Nephron (organoid): ENCODE measurements around the gene CACTIN.

ENCODE experiments used
- H3K27ac Mint-ChIP-seq, 3 experiments: 2 replicates each; pipeline ENCODE4 v1.8.0; 2020; ENCODE audit warnings: mixed read lengths in 3 of 3, mild to moderate bottlenecking in 2 of 3, moderate library complexity in 1 of 3
- H3K27me3 Mint-ChIP-seq: 2 replicates; pipeline ENCODE4 v1.8.0; 2021; ENCODE audit warnings: low read depth, mild to moderate bottlenecking, moderate library complexity, mixed read lengths
- H3K36me3 Mint-ChIP-seq: 2 replicates; pipeline ENCODE4 v1.8.0; 2020; ENCODE audit warnings: low read depth, mixed read lengths
- H3K4me1 Mint-ChIP-seq: 2 replicates; pipeline ENCODE4 v1.8.0; 2020; ENCODE audit warnings: mixed read lengths
- H3K4me3 Mint-ChIP-seq, 3 experiments: 2 replicates each; pipeline ENCODE4 v1.8.0; 2020; ENCODE audit warnings: mild to moderate bottlenecking in 3 of 3, mixed read lengths in 3 of 3, moderate library complexity in 2 of 3
- H3K9me3 Mint-ChIP-seq: 2 replicates; pipeline ENCODE4 v1.8.0; 2020; ENCODE audit warnings: mixed read lengths
- CTCF ChIP-seq, 3 experiments: fragments of 200-600 bp; sonication (generic); IDR thresholded peaks; one replicate each; pipeline ENCODE4 v1.5.0; 2021; ENCODE audit warnings: antibody characterized with exemption in 3 of 3; ENCODE audit not compliant: unreplicated experiment in 3 of 3

CACTIN gene

GRCh38 chr19:3639479-3639878 is 12.9 kb upstream of the CACTIN start:
- no peak for TF ChIP-seq CTCF (IDR thresholded peaks at IDR 0.05; ENCODE audit: unreplicated experiment in 3 of 3)
- Mint-ChIP-seq H3K9me3 (no peaks in the 10 kb centered on the region), H3K4me1 (no peaks in the 10 kb centered on the region), H3K27me3 (no peaks in the 10 kb centered on the region), H3K4me3 (no peak overlapping the region), H3K27ac (no peak overlapping the region), H3K36me3 (peaks cover 8% of the 10 kb centered on the region)

- Mint-ChIP-seq H3K27ac (no peak overlapping the region), H3K36me3 (peaks cover 8% of the 10 kb centered on the region), H3K9me3 (no peaks in the 10 kb centered on the region), H3K4me1 (no peaks in the 10 kb centered on the region), H3K4me3 (no peak overlapping the region), H3K27me3 (no peaks in the 10 kb centered on the region)
- no peak for TF ChIP-seq CTCF (IDR thresholded peaks at IDR 0.05; ENCODE audit: unreplicated experiment in 3 of 3)
These were observed 11.9 kb upstream of the CACTIN start for GRCh38 chr19:3638208-3639193.

- H3K27me3 Mint-ChIP-seq, result no peaks in the 10 kb centered on the region
- H3K36me3 Mint-ChIP-seq, result peaks cover 8% of the 10 kb centered on the region
- no peak for TF ChIP-seq CTCF (IDR thresholded peaks at IDR 0.05; ENCODE audit: unreplicated experiment in 3 of 3)
- no peaks in the 10 kb centered on the region for H3K9me3 Mint-ChIP-seq
- no peak overlapping the region for H3K27ac Mint-ChIP-seq
- H3K4me3 Mint-ChIP-seq, result no peak overlapping the region
- no peaks in the 10 kb centered on the region for H3K4me1 Mint-ChIP-seq
These were observed 11.0 kb upstream of the CACTIN start for GRCh38 chr19:3637621-3638020.

- Mint-ChIP-seq H3K27ac (no peak overlapping the region), H3K4me1 (no peaks in the 10 kb centered on the region), H3K27me3 (no peaks in the 10 kb centered on the region), H3K4me3 (no peak overlapping the region), H3K9me3 (no peaks in the 10 kb centered on the region), H3K36me3 (peaks cover 8% of the 10 kb centered on the region)
- TF ChIP-seq CTCF (IDR thresholded peaks at IDR 0.05; ENCODE audit: unreplicated experiment in 3 of 3), result no peak
These were observed 10.4 kb upstream of the CACTIN start for GRCh38 chr19:3636962-3637361.

GRCh38 chr19:3636506-3636905 is 9.9 kb upstream of the CACTIN start:
- no peak for TF ChIP-seq CTCF (IDR thresholded peaks at IDR 0.05; ENCODE audit: unreplicated experiment in 3 of 3)
- no peak overlapping the region for H3K27ac Mint-ChIP-seq

More at GRCh38 chr19:3636506-3636905, 9.9 kb upstream of the CACTIN start:
- no peak overlapping the region for H3K4me3 Mint-ChIP-seq
- H3K4me1 Mint-ChIP-seq, result no peaks in the 10 kb centered on the region
- H3K9me3 Mint-ChIP-seq, result no peaks in the 10 kb centered on the region
- H3K36me3 Mint-ChIP-seq, result peaks cover 8% of the 10 kb centered on the region
- H3K27me3 Mint-ChIP-seq, result no peaks in the 10 kb centered on the region
